ENCODE results near the gene TMEM37. TPM values are rescaled to one million over a fixed set of nuclear protein-coding genes. Genes with fewer than 3 reads are reported as not detected.

Gene TMEM37
- total and polyA plus RNA-seq, 2 of the 13 experiments (the other 11 are each of a cell fraction or from before 2014, with no cell fraction given) = 37.7 to 115 TPM

GRCh38 chr2:119433636-119434327 lies 2.1 kb downstream of the TMEM37 start:
- Histone ChIP-seq H2AFZ (ENCODE audit: low read length) (no peak overlapping the region), H3K4me1 (ENCODE audit: insufficient read depth, low read length) (peaks cover 88% of the 10 kb centered on the region), H4K20me1 (ENCODE audit: insufficient read depth, low read length) (peaks cover 2% of the 10 kb centered on the region; the same call in 1 of the 2 replicates), H3K27me3 (ENCODE audit: control insufficient read depth in 1 of 2, insufficient read depth in 2 of 2, low read length in 2 of 2) (no peaks in the 10 kb centered on the region; a peak in 1 of 5 replicates), H3K27ac (ENCODE audit: extremely low read length, insufficient read depth, low read length) (peak overlapping the region; percentile 70), H3K36me3 (replicated peaks in 1 of 2; ENCODE audit: control insufficient read depth in 1 of 2, insufficient read depth in 2 of 2, low read length in 2 of 2) (no peaks in the 10 kb centered on the region; a peak in 2 of 5 replicates), H3K4me3 (replicated peaks in 1 of 3; ENCODE audit: insufficient read depth in 1 of 3, low read depth in 2 of 3, low read length in 3 of 3) (peak overlapping the region; percentile 84 to 90 (median 86)), H3K9me3 (ENCODE audit: low read length) (no peaks in the 10 kb centered on the region), H3K9ac (ENCODE audit: insufficient read depth, low read depth, low read length) (peak overlapping the region; percentile 89), H3K79me2 (ENCODE audit: insufficient read depth, low read length) (peaks cover 60% of the 10 kb centered on the region), H3K4me2 (ENCODE audit: low read depth, low read length) (peak overlapping the region; percentile 93)
- peak; percentile 61 for FAIRE-seq
- no TSS peak for BruUV-seq (replicated peaks)
- POLR2A ChIA-PET = interaction anchor here (0.8 to 2.1 kb wide), 5 partner anchors 8 to 67 kb away, joined by 3 to 7 read pairs (median 4); partner anchors contain the start of genes C2orf76 and DBI
- intact Hi-C loops (cut with micrococcal nuclease; ENCODE audit: unreplicated experiment) = loop anchor here (5.0 kb wide), 1 partner anchor 66 kb away; the partner anchor contains the start of genes C2orf76 and DBI
- CTCF ChIA-PET (ENCODE audit: low intra/inter-chr PET ratio, low total read pairs) = no interaction called here
- in situ Hi-C loops (cut with HindIII; ENCODE audit: extremely low pct_ligation_motif_present, low pct_unique_long_range_greater_than_20kb) = no loop called here
- ATAC-seq = no peak
- peak; percentile 85 for DNase-seq (ENCODE audit: low spot score)
- 10% methylated on average over 10 of the region's 10 CpGs for WGBS (ENCODE audit: low lambda C conversion rate)
- TF ChIP-seq ISL2 (CRISPR knock-in tag; IDR thresholded peaks at IDR 0.05) = 0 out of 2 replicates have a peak, but pooled peaks have one; percentile 26
- TF ChIP-seq, protein P1, sequence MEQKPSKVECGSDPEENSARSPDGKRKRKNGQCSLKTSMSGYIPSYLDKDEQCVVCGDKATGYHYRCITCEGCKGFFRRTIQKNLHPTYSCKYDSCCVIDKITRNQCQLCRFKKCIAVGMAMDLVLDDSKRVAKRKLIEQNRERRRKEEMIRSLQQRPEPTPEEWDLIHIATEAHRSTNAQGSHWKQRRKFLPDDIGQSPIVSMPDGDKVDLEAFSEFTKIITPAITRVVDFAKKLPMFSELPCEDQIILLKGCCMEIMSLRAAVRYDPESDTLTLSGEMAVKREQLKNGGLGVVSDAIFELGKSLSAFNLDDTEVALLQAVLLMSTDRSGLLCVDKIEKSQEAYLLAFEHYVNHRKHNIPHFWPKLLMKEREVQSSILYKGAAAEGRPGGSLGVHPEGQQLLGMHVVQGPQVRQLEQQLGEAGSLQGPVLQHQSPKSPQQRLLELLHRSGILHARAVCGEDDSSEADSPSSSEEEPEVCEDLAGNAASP (CRISPR knock-in tag; IDR thresholded peaks at IDR 0.05; ENCODE audit: borderline replicate concordance) = peak; percentile 37; the same call in 1 of the 2 replicates
- TF ChIP-seq ZNF563 (CRISPR knock-in tag; IDR thresholded peaks at IDR 0.05) = no peak
- TF ChIP-seq TOPORS (CRISPR knock-in tag; IDR thresholded peaks at IDR 0.05) = 0 out of 2 replicates have a peak, but pooled peaks have one; percentile 29
- TF ChIP-seq, protein P2, sequence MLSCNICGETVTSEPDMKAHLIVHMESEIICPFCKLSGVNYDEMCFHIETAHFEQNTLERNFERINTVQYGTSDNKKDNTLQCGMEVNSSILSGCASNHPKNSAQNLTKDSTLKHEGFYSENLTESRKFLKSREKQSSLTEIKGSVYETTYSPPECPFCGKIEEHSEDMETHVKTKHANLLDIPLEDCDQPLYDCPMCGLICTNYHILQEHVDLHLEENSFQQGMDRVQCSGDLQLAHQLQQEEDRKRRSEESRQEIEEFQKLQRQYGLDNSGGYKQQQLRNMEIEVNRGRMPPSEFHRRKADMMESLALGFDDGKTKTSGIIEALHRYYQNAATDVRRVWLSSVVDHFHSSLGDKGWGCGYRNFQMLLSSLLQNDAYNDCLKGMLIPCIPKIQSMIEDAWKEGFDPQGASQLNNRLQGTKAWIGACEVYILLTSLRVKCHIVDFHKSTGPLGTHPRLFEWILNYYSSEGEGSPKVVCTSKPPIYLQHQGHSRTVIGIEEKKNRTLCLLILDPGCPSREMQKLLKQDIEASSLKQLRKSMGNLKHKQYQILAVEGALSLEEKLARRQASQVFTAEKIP (CRISPR knock-in tag; IDR thresholded peaks at IDR 0.05; ENCODE audit: borderline replicate concordance) = no peak
- no peak; the same call in 1 of the 2 replicates for TF ChIP-seq ATF1 (CRISPR knock-in tag; IDR thresholded peaks at IDR 0.05)
- no peak for TF ChIP-seq ZSCAN25 (CRISPR knock-in tag; IDR thresholded peaks at IDR 0.05)
- TF ChIP-seq ZNF746 (CRISPR knock-in tag; IDR thresholded peaks at IDR 0.05) = no peak
- TF ChIP-seq JUN (CRISPR knock-in tag; IDR thresholded peaks at IDR 0.05) = peak; percentile 56; the same call in 1 of the 2 replicates
- TF ChIP-seq, protein P3, sequence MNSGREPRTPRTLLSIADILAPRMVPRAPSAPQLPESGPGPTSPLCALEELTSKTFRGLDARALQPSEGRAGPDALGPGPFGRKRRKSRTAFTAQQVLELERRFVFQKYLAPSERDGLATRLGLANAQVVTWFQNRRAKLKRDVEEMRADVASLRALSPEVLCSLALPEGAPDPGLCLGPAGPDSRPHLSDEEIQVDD (CRISPR knock-in tag; IDR thresholded peaks at IDR 0.05; ENCODE audit: borderline replicate concordance) = no peak
- no peak for TF ChIP-seq HMGA1 (CRISPR knock-in tag; conservative IDR thresholded peaks at IDR 0.05)
- no peak for TF ChIP-seq ZMYM3 (CRISPR knock-in tag; IDR thresholded peaks at IDR 0.05)
- no peak for TF ChIP-seq ZBTB20 (CRISPR knock-in tag; IDR thresholded peaks at IDR 0.05; ENCODE audit: borderline replicate concordance, low read depth)
- TF ChIP-seq ZSCAN9 (CRISPR knock-in tag; IDR thresholded peaks at IDR 0.05; ENCODE audit: borderline replicate concordance) = 0 out of 2 replicates have a peak, but pooled peaks have one; percentile 30
- TF ChIP-seq, protein P4, sequence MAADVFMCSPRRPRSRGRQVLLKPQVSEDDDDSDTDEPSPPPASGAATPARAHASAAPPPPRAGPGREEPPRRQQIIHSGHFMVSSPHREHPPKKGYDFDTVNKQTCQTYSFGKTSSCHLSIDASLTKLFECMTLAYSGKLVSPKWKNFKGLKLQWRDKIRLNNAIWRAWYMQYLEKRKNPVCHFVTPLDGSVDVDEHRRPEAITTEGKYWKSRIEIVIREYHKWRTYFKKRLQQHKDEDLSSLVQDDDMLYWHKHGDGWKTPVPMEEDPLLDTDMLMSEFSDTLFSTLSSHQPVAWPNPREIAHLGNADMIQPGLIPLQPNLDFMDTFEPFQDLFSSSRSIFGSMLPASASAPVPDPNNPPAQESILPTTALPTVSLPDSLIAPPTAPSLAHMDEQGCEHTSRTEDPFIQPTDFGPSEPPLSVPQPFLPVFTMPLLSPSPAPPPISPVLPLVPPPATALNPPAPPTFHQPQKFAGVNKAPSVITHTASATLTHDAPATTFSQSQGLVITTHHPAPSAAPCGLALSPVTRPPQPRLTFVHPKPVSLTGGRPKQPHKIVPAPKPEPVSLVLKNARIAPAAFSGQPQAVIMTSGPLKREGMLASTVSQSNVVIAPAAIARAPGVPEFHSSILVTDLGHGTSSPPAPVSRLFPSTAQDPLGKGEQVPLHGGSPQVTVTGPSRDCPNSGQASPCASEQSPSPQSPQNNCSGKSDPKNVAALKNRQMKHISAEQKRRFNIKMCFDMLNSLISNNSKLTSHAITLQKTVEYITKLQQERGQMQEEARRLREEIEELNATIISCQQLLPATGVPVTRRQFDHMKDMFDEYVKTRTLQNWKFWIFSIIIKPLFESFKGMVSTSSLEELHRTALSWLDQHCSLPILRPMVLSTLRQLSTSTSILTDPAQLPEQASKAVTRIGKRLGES (CRISPR knock-in tag; IDR thresholded peaks at IDR 0.05; ENCODE audit: borderline replicate concordance) = no peak
- no peak for TF ChIP-seq KDM3A (CRISPR knock-in tag; IDR thresholded peaks at IDR 0.05; ENCODE audit: low read depth)
- no peak for TF ChIP-seq MEF2D (CRISPR knock-in tag; IDR thresholded peaks at IDR 0.05)
- no peak for TF ChIP-seq ZNF644 (CRISPR knock-in tag; IDR thresholded peaks at IDR 0.05; ENCODE audit: low read depth)

All from HepG2 (cell line).